ENCODE data around the gene AKAP10. TPM values are rescaled to one million over a fixed set of nuclear protein-coding genes. Genes with fewer than 3 reads are reported as not detected.
A peak's percentile ranks its signal among the peaks of the same experiment; 100 is the strongest.

AKAP10 gene
- total RNA-seq, 1 experiment from 2014 or later, result 20.2 TPM

DNA sequence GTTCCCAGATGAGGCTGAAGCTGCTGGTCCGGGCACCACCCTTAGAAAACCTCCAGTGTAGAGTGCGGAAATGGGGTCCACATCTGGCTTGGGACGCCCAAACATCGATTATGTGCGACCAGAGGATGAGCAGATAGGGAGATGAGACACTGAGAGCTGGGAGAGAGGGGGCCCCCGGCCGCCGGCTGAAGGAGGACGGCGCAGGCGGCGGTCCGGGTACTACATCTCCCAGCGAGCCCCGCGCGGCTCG, 31.3 kb upstream of the AKAP10 start:
- Histone ChIP-seq H4K5ac (ENCODE audit: insufficient read length, low read depth, low read length) (no peak overlapping the region), H4K20me1 (ENCODE audit: control insufficient read depth, insufficient read depth, insufficient read length) (no peaks in the 10 kb centered on the region), H3K4ac (ENCODE audit: low read depth, low read length) (no peak overlapping the region), H3K4me2 (ENCODE audit: insufficient read depth, insufficient read length, low read length) (peak overlapping the region; percentile 57), H3K27ac (ENCODE audit: insufficient read length, low read depth, low read length) (no peak overlapping the region), H3K79me2 (ENCODE audit: insufficient read depth, low read length) (no peaks in the 10 kb centered on the region), H3K9me3 (ENCODE audit: control insufficient read depth, low read depth, low read length) (no peaks in the 10 kb centered on the region), H3K56ac (ENCODE audit: insufficient read length, low read depth, low read length) (no peak overlapping the region), H3K18ac (ENCODE audit: insufficient read length, low read depth, low read length) (no peak overlapping the region), H3K23ac (ENCODE audit: insufficient read length, low read depth, low read length) (no peak overlapping the region), H2BK12ac (ENCODE audit: insufficient read length, low read depth, low read length) (no peak overlapping the region), H2BK120ac (ENCODE audit: low read depth, low read length, poor library complexity, severe bottlenecking) (no peak overlapping the region), H2BK20ac (ENCODE audit: low read depth, low read length, poor library complexity, severe bottlenecking) (no peak overlapping the region), H3K9ac (ENCODE audit: extremely low read depth, insufficient read length, low read length) (no peak overlapping the region), H3K79me1 (ENCODE audit: insufficient read depth, low read depth, low read length, poor library complexity, severe bottlenecking) (no peaks in the 10 kb centered on the region), H2BK15ac (ENCODE audit: low read depth, low read length) (no peak overlapping the region), H2BK5ac (ENCODE audit: insufficient read length, low read length) (no peak overlapping the region), H3K23me2 (ENCODE audit: insufficient read length, low read depth, low read length, poor library complexity, severe bottlenecking) (peaks cover 6% of the 10 kb centered on the region), H3K14ac (ENCODE audit: insufficient read depth, low read length) (no peak overlapping the region), H2AFZ (ENCODE audit: low read length) (peak overlapping the region; percentile 23), H3T11ph (ENCODE audit: low read length) (no peak overlapping the region), H4K8ac (replicated peaks; ENCODE audit: insufficient read length, low read depth, low read length) (no peak overlapping the region), H3K27me3 (ENCODE audit: insufficient read depth, low read length) (no peaks in the 10 kb centered on the region), H3K4me1 (ENCODE audit: insufficient read depth, low read length) (no peaks in the 10 kb centered on the region), H2AK5ac (ENCODE audit: insufficient read length, low read length) (no peak overlapping the region), H4K91ac (ENCODE audit: insufficient read length, low read depth, low read length) (no peak overlapping the region)
- H3K9me3 Mint-ChIP-seq, result no peaks in the 10 kb centered on the region
- H3K36me3 Mint-ChIP-seq (ENCODE audit: insufficient read depth in 1 of 3, low read depth in 3 of 3), result no peaks in the 10 kb centered on the region
- H3K4me1 Mint-ChIP-seq, result peaks cover 11 to 16% of the 10 kb centered on the region in 2 experiments
- H3K27ac Mint-ChIP-seq, result no peak overlapping the region
- no CpG with 5 or more reads among the region's 18 CpGs for WGBS (ENCODE audit: extremely low coverage, insufficient read length, low lambda C conversion rate)
- DNase-seq, result no peak
- H3K27me3 Mint-ChIP-seq (ENCODE audit: low read depth), result peaks cover 35% of the 10 kb centered on the region
- H3K4me3 Mint-ChIP-seq, result peak overlapping the region; percentile 84 to 92
- TF ChIP-seq, protein P1, sequence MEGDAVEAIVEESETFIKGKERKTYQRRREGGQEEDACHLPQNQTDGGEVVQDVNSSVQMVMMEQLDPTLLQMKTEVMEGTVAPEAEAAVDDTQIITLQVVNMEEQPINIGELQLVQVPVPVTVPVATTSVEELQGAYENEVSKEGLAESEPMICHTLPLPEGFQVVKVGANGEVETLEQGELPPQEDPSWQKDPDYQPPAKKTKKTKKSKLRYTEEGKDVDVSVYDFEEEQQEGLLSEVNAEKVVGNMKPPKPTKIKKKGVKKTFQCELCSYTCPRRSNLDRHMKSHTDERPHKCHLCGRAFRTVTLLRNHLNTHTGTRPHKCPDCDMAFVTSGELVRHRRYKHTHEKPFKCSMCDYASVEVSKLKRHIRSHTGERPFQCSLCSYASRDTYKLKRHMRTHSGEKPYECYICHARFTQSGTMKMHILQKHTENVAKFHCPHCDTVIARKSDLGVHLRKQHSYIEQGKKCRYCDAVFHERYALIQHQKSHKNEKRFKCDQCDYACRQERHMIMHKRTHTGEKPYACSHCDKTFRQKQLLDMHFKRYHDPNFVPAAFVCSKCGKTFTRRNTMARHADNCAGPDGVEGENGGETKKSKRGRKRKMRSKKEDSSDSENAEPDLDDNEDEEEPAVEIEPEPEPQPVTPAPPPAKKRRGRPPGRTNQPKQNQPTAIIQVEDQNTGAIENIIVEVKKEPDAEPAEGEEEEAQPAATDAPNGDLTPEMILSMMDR (conservative IDR thresholded peaks at IDR 0.05), result no peak
